Measurements from ENCODE around the gene ZFYVE21. TPM values are rescaled to one million over a fixed set of nuclear protein-coding genes. Genes with fewer than 3 reads are reported as not detected.

Gene ZFYVE21
- total RNA-seq, 1 donor from 2014 or later: 44.0 TPM

- H3K4me1 Mint-ChIP-seq: peaks cover 22% of the 10 kb centered on the region
- H3K9me3 Mint-ChIP-seq: no peaks in the 10 kb centered on the region
- peak overlapping the region; percentile 44 for H3K4me3 Mint-ChIP-seq
- H3K27me3 Mint-ChIP-seq (ENCODE audit: low read depth): peaks cover 14% of the 10 kb centered on the region
- DNase-seq (ENCODE audit: low read depth, low spot score): no peak
- peak overlapping the region; percentile 35 for H3K27ac Mint-ChIP-seq (ENCODE audit: unreplicated experiment)
- H3K36me3 Mint-ChIP-seq (ENCODE audit: low read depth): no peaks in the 10 kb centered on the region
- TF ChIP-seq, protein P1, sequence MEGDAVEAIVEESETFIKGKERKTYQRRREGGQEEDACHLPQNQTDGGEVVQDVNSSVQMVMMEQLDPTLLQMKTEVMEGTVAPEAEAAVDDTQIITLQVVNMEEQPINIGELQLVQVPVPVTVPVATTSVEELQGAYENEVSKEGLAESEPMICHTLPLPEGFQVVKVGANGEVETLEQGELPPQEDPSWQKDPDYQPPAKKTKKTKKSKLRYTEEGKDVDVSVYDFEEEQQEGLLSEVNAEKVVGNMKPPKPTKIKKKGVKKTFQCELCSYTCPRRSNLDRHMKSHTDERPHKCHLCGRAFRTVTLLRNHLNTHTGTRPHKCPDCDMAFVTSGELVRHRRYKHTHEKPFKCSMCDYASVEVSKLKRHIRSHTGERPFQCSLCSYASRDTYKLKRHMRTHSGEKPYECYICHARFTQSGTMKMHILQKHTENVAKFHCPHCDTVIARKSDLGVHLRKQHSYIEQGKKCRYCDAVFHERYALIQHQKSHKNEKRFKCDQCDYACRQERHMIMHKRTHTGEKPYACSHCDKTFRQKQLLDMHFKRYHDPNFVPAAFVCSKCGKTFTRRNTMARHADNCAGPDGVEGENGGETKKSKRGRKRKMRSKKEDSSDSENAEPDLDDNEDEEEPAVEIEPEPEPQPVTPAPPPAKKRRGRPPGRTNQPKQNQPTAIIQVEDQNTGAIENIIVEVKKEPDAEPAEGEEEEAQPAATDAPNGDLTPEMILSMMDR (conservative IDR thresholded peaks at IDR 0.05): no peak
Measured at GRCh38 chr14:103697206-103697602, 18.4 kb upstream of the ZFYVE21 start.

- Mint-ChIP-seq H3K27ac (ENCODE audit: unreplicated experiment) (no peak overlapping the region), H3K4me3 (peak overlapping the region; percentile 44), H3K36me3 (ENCODE audit: low read depth) (no peaks in the 10 kb centered on the region), H3K27me3 (ENCODE audit: low read depth) (peaks cover 14% of the 10 kb centered on the region), H3K4me1 (peaks cover 26% of the 10 kb centered on the region), H3K9me3 (no peaks in the 10 kb centered on the region)
- TF ChIP-seq, protein P1 (conservative IDR thresholded peaks at IDR 0.05): no peak
- DNase-seq (ENCODE audit: low read depth, low spot score): no peak
Measured at GRCh38 chr14:103697603-103698379, 17.8 kb upstream of the ZFYVE21 start.

- H3K27me3 Mint-ChIP-seq (ENCODE audit: low read depth): peaks cover 14% of the 10 kb centered on the region
- DNase-seq (ENCODE audit: low read depth, low spot score): no peak
- H3K27ac Mint-ChIP-seq (ENCODE audit: unreplicated experiment): no peak overlapping the region
- H3K9me3 Mint-ChIP-seq: no peaks in the 10 kb centered on the region
- H3K36me3 Mint-ChIP-seq (ENCODE audit: low read depth): peaks cover 2% of the 10 kb centered on the region
- no peak overlapping the region for H3K4me3 Mint-ChIP-seq
- H3K4me1 Mint-ChIP-seq: peaks cover 34% of the 10 kb centered on the region
- TF ChIP-seq, protein P1 (conservative IDR thresholded peaks at IDR 0.05): no peak
Measured at GRCh38 chr14:103698380-103699260, 17.0 kb upstream of the ZFYVE21 start.

GRCh38 chr14:103699261-103699661 is 16.3 kb upstream of the ZFYVE21 start:
- H3K36me3 Mint-ChIP-seq (ENCODE audit: low read depth): peaks cover 6% of the 10 kb centered on the region
- H3K4me1 Mint-ChIP-seq: peaks cover 40% of the 10 kb centered on the region
- H3K27me3 Mint-ChIP-seq (ENCODE audit: low read depth): peaks cover 14% of the 10 kb centered on the region
- no peak for DNase-seq (ENCODE audit: low read depth, low spot score)
- TF ChIP-seq, protein P1 (conservative IDR thresholded peaks at IDR 0.05): no peak
- H3K4me3 Mint-ChIP-seq: peak overlapping the region; percentile 61
- H3K9me3 Mint-ChIP-seq: no peaks in the 10 kb centered on the region
- no peak overlapping the region for H3K27ac Mint-ChIP-seq (ENCODE audit: unreplicated experiment)

- H3K27ac Mint-ChIP-seq (ENCODE audit: unreplicated experiment): no peak overlapping the region
- peaks cover 8% of the 10 kb centered on the region for H3K36me3 Mint-ChIP-seq (ENCODE audit: low read depth)
- DNase-seq (ENCODE audit: low read depth, low spot score): no peak
- H3K4me3 Mint-ChIP-seq: peak overlapping the region; percentile 61
- peaks cover 46% of the 10 kb centered on the region for H3K4me1 Mint-ChIP-seq
- H3K9me3 Mint-ChIP-seq: no peaks in the 10 kb centered on the region
- TF ChIP-seq, protein P1 (conservative IDR thresholded peaks at IDR 0.05): no peak
- peaks cover 14% of the 10 kb centered on the region for H3K27me3 Mint-ChIP-seq (ENCODE audit: low read depth)
Measured at GRCh38 chr14:103699901-103700752, 15.5 kb upstream of the ZFYVE21 start.

Measured in neural crest cell (in vitro differentiated cells).